ENCODE results near the gene ELSPBP1.

Gene ELSPBP1

DNA sequence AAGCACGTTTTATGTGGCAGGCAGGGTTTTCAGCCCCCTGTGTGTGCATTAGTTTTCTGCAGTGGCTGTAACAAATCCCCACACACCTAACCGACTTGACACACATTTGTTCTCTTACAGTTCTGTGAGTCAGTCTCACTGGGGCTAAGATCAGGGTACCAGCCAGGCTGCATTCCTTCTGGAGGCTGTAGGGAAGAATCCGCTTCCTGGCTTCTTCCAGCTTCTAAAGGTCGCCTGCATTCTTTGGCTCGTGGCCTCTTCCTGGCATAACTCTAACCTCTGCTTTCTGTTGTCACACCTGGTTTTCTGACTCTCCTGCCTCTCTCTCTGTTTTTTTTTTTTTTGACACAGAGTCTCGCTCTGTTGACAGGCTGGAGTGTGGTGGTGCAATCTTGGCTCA is 6.4 kb downstream of the ELSPBP1 start:
- H3K27ac ChIP-seq, result no peak overlapping the region
- TF ChIP-seq ZFX (IDR thresholded peaks at IDR 0.05), result no peak
- TF ChIP-seq, protein P1, sequence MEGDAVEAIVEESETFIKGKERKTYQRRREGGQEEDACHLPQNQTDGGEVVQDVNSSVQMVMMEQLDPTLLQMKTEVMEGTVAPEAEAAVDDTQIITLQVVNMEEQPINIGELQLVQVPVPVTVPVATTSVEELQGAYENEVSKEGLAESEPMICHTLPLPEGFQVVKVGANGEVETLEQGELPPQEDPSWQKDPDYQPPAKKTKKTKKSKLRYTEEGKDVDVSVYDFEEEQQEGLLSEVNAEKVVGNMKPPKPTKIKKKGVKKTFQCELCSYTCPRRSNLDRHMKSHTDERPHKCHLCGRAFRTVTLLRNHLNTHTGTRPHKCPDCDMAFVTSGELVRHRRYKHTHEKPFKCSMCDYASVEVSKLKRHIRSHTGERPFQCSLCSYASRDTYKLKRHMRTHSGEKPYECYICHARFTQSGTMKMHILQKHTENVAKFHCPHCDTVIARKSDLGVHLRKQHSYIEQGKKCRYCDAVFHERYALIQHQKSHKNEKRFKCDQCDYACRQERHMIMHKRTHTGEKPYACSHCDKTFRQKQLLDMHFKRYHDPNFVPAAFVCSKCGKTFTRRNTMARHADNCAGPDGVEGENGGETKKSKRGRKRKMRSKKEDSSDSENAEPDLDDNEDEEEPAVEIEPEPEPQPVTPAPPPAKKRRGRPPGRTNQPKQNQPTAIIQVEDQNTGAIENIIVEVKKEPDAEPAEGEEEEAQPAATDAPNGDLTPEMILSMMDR (conservative IDR thresholded peaks at IDR 0.05), result no peak

DNA sequence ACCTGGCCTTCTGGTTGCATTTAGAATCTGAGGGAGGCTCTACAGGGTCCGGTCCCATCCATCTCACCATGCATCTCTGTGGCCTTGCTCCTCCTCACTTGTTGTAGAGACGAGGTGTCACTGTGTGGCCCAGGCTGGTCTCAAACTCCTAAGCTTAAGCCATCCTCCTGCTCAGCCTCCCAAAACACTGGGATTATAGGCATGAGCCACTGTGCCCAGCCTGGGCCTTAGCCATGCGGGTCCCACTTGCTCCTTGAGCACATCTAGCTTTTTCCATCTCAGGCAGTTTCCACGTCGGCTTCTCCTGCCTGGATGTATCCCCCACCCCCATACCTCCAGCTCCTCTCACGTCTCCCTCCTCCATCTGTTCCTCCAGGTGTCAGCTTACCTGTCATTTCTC is 9.8 kb downstream of the ELSPBP1 start:
- no peak overlapping the region for H3K27ac ChIP-seq
- TF ChIP-seq ZFX (IDR thresholded peaks at IDR 0.05), result no peak
- TF ChIP-seq, protein P1 (conservative IDR thresholded peaks at IDR 0.05), result no peak

DNA sequence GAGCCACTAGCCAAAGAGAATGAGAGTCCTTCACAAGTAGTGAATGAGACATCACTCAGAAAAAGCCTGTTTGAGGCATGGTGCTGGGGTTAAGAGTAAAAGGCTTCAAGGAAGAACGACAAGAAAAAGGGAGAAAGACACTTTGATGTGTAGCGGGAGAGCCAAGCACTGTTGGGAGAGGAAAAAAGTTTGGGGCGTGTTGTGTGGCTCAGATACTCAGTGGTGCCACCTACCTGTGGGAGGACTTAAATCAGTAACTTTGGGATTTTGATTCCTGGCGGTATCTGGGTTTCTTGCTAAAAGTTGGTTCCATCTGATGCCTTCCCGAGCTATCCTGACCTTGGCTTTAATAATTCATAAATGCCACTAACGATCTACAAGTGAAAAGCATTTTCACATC is 12.3 kb downstream of the ELSPBP1 start:
- H3K27ac ChIP-seq, result no peak overlapping the region
- no peak for TF ChIP-seq ZFX (IDR thresholded peaks at IDR 0.05)
- TF ChIP-seq, protein P1 (conservative IDR thresholded peaks at IDR 0.05), result peak; percentile 32

DNA sequence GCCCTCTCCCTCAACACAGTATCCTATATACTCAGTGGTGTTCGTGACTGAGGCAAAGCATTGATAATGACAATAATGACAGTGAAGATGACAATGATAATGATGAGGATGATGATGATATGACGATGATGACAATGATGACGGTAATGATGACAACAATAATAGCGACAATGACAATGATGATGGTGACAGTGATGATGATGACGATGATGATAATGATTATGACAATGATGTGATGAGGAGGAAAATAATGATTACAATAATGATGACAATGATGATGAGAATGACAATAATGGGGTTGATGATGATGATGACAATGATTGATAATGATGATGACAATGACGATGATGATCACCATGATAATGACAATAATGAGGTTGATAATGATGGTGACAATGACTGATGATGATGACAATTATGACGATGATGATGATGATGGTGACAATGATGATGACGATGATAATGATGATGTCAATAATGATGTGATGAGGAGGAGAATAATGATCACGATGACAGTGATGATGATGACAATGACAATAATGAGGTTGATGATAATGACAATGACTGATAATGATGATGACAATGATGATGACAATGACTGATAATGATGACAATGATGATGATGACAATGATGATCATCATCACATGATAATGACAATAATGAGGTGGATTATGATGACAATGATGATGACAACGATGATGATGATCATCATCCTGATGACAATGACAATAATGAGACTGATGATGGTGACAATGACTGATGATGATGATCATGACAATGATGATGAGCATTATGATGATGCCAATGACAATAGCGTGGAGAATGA is 16.7 kb downstream of the ELSPBP1 start:
- no peak overlapping the region for H3K27ac ChIP-seq
- TF ChIP-seq, protein P1 (conservative IDR thresholded peaks at IDR 0.05), result no peak
- no peak for TF ChIP-seq ZFX (IDR thresholded peaks at IDR 0.05)

DNA sequence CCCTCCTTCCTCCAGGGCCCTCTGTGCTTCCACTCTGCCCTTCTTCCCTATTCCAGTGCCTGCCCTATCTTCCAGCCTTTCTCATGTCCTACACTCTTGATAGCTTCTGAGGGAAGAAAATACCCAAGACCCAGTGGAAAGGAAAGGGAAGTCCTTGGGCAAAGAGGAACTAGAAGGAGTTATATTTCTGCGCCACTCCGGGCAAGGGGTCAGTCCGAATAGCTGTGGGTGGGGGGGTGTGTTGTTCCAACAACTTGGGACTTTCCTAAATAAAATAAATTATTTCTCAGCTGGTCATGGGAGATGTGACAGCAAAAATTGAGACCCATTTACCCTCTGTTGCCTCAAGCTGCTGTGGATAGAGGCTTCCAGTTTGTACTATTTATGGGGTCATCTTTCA is 26.3 kb downstream of the ELSPBP1 start:
- no peak overlapping the region for H3K27ac ChIP-seq
- no peak for TF ChIP-seq ZFX (IDR thresholded peaks at IDR 0.05)
- TF ChIP-seq, protein P1 (conservative IDR thresholded peaks at IDR 0.05), result no peak

DNA sequence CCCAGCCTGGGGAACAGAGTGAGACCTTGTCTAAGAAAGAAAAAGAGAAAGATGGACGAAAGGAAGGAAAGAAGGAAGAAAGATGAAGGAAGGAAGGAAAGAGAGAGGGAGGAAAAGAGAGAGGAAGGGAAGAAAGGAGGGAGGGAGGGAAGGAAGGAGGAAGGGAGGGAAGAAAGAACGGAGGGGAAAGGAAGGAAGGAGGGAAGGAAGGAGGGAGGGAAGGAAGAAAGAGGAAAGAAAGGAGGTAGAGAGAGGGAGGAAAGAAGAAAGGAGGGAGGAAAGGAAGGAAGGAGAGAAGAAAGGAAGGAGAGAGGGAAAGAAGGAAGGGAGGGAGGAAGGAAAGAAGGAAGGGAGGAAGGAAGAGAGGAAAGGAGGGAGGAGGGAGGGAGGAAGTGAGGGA is 28.6 kb downstream of the ELSPBP1 start:
- no peak overlapping the region for H3K27ac ChIP-seq
- TF ChIP-seq, protein P1 (conservative IDR thresholded peaks at IDR 0.05), result no peak
- no peak for TF ChIP-seq ZFX (IDR thresholded peaks at IDR 0.05)

DNA sequence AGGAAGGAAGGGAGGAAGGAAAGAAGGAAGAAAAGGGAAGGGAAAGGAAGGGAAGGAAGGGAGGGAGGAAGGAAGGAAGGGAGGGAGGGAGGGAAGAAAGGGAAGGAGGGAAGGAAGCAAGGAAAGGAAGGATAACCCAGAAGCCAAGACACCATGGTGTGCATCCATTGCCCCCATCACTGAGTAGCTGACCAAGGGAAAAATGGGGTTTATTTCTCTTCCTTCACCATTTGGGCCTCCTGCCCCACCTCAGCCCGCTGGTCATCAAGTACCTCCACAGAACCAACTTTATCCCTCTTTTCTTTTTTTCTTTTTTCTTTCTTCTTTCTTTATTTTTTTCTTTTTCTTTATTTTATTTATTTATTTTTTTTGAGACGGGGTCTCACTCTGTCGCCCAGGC is 29.1 kb downstream of the ELSPBP1 start:
- no peak for TF ChIP-seq ZFX (IDR thresholded peaks at IDR 0.05)
- TF ChIP-seq, protein P1 (conservative IDR thresholded peaks at IDR 0.05), result no peak
- no peak overlapping the region for H3K27ac ChIP-seq

Measured in C4-2B (cell line).